IPS DF 4.7 (cell line): ENCODE results near the gene ABCG8.

Experiments used
- DNase-seq: peaks from one replicate; pipeline ENCODE4 v3.0.0-alpha.2; 2013; ENCODE audit warnings: low spot score; ENCODE audit errors: extremely low read depth

The ABCG8 gene

GRCh38 chr2:43855292-43855691 is 16.5 kb downstream of the ABCG8 start:
- no peak for DNase-seq

GRCh38 chr2:43872151-43872550 is 33.4 kb downstream of the ABCG8 start:
- no peak for DNase-seq

- no peak for DNase-seq
These were observed 36.1 kb downstream of the ABCG8 start for GRCh38 chr2:43874776-43875451.

- DNase-seq: peak; percentile 69
These were observed 39.2 kb downstream of the ABCG8 start for GRCh38 chr2:43877782-43878464.

- DNase-seq: no peak
These were observed 40.5 kb downstream of the ABCG8 start for GRCh38 chr2:43879261-43879660.

GRCh38 chr2:43880471-43880870 is 41.7 kb downstream of the ABCG8 start:
- no peak for DNase-seq

GRCh38 chr2:43880952-43881351 is 42.2 kb downstream of the ABCG8 start:
- no peak for DNase-seq

- no peak for DNase-seq
These were observed 43.5 kb downstream of the ABCG8 start for GRCh38 chr2:43882312-43882711.

- no peak for DNase-seq
These were observed 45.9 kb downstream of the ABCG8 start for GRCh38 chr2:43884689-43885088.

- no peak for DNase-seq
These were observed 46.4 kb downstream of the ABCG8 start for GRCh38 chr2:43885132-43885632.

- DNase-seq: no peak
These were observed 48.4 kb downstream of the ABCG8 start for GRCh38 chr2:43887176-43887575.

- no peak for DNase-seq
These were observed 50.6 kb downstream of the ABCG8 start for GRCh38 chr2:43889416-43889815.

GRCh38 chr2:43890855-43891254 is 52.1 kb downstream of the ABCG8 start:
- DNase-seq: no peak

GRCh38 chr2:43894743-43895142 is 56.0 kb downstream of the ABCG8 start:
- DNase-seq: no peak

- no peak for DNase-seq
These were observed 58.1 kb downstream of the ABCG8 start for GRCh38 chr2:43896906-43897305.

GRCh38 chr2:43897492-43897891 is 58.7 kb downstream of the ABCG8 start:
- no peak for DNase-seq

- no peak for DNase-seq
These were observed 59.5 kb downstream of the ABCG8 start for GRCh38 chr2:43898134-43898837.

- DNase-seq: no peak
These were observed 60.1 kb downstream of the ABCG8 start for GRCh38 chr2:43898838-43899346.

GRCh38 chr2:43899589-43899988 is 60.8 kb downstream of the ABCG8 start:
- DNase-seq: no peak

GRCh38 chr2:43905371-43905803 is 66.6 kb downstream of the ABCG8 start:
- no peak for DNase-seq

- DNase-seq: no peak
These were observed 67.1 kb downstream of the ABCG8 start for GRCh38 chr2:43905871-43906270.
